DMS114 treated with DMSO at 0.1 percent for 48 hours (cell line): ENCODE measurements around the gene DMRT1.
A peak's percentile ranks its signal among the peaks of the same experiment; 100 is the strongest.
"Not testable (repeated sequence)": the region's sequence is repeated elsewhere in the genome, so short reads cannot be mapped to it uniquely, and the experiment has no call there.

Experiments used
- DNase-seq: peaks from one replicate; lab custom pipeline; 2025; ENCODE audit not compliant: unreplicated experiment; lab: John Stamatoyannopoulos, UW

The DMRT1 gene

DNA sequence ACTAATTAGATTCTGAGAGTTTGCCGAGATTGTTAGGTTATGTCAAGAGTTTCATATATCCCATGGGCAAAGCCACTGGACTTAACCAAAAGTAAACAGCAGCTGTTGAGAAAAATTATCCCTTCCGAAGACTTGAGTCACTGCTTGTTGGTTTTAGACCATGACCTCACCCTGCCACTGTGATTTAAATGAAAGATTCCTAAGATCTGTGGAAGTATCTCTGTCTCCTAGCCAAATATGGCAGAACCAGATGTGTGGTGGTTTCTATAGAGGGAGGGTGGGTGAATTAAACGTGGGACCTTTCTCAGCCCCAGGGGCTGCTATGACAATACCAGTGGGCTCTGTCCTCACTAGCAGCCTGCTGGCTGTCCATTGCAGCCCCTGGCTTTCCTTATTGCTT lies 154.3 kb downstream of the DMRT1 start:
- DNase-seq: no peak

DNA sequence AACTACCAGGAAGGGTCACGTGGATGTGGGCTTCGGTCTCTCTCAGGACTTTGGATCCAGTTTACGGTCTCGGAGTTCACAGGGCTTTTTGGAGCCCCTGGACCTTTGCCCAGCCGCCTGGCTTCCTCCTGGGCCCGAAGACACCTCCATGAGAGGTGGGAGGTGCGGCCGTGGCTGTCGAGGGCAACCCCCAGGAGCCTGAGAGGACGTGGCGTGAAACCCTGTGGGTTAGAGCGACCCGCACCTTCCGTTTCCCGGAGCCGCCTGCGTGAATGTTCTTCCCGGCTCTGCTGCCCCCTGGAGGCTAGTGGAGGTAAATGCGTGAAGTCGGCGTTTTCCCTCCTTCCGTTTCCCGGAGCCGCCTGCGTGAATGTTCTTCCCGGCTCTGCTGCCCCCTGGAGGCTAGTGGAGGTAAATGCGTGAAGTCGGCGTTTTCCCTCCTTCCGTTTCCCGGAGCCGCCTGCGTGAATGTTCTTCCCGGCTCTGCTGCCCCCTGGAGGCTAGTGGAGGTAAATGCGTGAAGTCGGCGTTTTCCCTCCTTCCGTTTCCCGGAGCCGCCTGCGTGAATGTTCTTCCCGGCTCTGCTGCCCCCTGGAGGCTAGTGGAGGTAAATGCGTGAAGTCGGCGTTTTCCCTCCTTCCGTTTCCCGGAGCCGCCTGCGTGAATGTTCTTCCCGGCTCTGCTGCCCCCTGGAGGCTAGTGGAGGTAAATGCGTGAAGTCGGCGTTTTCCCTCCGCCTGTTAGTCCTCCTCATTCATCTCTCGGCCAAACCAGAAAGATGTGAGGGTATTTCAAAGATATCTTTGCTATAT lies 157.0 kb downstream of the DMRT1 start:
- not testable (repeated sequence) for DNase-seq

DNA sequence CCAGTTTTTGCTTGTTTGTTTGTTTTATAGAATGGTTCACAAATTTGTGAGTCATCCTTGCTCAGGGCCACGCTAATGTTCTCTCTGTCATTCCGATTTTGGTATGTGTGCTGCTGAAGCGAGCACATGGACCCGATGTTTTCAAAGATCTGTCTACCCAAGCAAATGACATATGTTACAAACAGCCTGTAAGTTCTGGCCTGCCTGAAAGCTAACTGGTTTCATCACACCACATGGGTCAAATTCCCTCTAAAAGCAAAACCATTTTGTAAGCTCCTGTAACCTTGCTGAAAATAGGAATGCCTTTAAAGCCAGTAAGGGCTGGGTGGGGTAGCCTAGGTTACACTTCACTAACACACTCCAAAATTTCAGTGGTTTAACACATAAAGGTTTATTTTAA lies 160.3 kb downstream of the DMRT1 start:
- no peak for DNase-seq

DNA sequence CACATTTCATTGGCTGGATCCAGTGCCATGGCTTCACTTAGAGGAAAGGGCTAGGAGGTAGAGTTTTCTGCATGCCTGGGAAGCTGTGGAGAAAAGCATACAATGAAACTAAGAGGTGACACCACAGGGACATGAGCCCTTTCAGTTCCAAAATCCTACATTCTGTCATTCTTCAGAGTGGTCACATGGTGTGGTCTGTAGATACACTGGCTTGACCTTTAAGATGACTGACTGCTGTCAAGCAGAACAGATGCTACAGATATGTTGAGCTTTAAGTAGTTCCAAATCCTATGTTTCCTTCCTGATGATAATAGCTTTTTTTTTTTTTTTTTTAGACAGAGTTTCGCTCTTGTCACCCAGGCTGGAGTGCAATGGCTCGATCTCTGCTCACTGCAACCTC lies 161.2 kb downstream of the DMRT1 start:
- no peak for DNase-seq

DNA sequence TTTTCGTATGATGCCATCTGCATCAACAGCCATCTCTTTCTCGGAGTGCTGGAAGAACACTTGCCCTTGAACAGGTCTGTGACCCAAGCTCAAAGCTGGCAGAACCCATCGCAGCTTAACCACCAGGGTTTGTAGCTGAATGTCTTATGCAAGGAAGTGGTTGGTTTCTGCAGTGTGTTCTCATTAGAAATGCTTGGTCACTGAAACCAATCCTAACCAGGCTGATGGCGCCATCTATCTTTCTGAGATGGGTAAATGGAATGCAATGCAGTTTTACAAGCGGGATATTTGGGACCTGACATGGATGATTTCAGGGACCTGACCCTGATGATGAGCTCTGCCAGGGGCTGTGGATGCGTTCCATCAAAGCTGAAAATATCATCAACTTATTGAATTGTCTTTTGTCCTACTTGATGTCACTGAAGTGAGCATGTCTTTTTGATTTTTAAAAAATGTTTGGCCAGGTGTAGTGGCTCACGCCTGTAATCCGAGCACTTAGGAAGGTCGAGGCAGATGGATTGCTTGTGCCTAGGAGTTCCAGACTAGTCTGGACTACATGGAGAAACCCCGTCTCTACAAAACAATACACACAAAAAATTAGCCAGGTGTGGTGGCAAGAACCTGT lies 163.7 kb downstream of the DMRT1 start:
- peak; percentile 38 for DNase-seq

DNA sequence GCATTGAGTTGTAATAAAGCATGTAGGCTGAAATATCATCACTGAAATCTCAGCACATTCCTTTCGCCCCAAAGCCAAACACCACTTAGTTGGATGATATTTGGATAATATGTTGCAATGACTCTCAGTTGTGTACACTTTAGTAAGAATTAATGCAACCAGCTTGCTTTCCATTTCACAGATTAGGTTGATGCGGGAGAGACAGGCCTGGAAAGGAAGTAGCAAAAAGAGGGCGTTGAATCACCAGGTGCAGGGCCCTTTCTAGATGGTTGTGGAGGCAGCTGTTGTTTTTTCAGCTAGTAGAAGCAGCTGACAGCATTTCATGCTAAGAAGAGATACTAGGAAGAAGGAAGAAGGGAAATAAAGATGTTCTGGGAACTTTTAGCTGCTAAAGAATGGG lies 165.8 kb downstream of the DMRT1 start:
- DNase-seq: no peak

DNA sequence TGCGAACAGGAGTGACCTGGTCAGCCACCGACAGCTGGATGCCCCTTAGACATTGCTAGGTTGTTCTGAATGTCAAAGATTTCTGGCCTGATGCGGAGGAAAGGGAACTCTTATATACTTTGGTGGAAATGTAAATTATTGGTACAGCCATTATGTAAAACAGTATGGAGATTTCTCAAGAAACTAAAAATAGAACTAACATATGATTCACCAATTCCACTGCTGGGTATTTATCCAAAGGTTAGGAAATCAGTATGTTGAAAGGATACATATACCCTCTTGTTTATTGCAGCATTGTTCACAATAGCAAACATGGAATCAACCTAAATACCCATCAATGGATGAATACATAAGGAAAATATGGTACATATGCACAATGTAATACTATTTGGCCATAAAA lies 166.7 kb downstream of the DMRT1 start:
- DNase-seq: no peak

DNA sequence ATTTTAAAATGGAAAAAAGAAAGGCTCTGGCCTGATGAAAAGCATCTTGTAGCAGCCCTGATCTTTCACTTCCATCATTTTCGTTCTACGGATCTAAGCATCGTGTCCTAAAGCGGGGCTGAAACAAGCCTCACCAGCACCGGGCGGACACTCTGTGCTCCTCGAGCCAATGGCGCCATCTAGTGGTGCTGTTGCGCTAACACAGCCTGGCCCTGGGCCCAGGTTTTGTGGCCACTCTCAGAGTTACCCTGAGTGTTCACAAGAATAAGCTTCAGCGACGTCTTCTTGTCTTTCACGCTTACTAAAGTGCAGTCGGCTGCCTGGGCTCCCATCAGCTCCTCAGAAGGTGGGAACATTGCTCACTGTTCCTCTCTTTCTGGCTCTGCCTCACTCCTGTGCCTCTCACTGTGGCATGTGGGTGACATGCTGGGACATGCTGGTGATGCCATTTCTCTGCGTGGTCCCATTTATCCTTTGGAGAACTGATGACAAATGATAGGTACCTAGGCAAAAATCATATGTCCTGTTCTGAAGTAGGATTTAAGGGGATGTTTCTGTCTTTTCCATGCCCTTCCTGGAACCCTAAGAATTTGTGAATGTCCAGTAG lies 167.7 kb downstream of the DMRT1 start:
- peak; percentile 24 for DNase-seq

DNA sequence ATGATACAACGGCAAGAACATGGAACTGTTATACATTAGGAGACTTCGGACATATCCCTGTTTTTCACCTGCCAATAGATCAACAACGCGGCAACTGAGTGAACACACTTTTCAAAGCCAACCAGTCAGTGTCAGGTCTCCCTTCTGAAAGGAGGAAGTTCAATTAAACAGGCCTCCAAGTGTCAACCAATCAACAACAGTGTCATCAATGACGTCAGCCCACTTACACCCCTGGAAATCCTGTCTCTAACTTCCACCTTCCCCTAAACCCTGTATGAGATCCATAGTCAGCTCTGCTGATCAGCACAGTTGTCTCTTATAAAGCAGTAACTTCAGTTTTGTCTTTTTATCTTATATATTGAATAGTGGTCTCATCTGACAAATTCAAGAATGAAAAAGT lies 171.5 kb downstream of the DMRT1 start:
- DNase-seq: no peak

DNA sequence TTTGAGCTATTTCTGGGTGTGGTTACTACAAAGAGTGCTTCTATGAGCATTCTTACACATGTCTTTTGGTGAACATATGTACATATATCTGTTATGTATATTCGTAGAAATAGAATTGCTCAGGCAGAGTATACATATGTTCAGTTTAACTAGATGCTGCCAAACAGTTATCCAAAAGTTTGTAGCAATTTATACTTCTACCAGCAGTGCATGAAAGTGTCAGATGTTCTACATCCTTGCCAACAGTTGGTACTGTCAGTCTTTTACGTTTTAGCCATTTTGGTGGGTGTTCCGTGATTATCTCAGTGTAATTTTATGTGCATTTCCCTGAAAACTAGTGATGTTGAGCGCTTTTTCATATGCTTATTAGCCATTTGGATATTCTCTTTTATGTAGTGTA lies 172.7 kb downstream of the DMRT1 start:
- DNase-seq: no peak

DNA sequence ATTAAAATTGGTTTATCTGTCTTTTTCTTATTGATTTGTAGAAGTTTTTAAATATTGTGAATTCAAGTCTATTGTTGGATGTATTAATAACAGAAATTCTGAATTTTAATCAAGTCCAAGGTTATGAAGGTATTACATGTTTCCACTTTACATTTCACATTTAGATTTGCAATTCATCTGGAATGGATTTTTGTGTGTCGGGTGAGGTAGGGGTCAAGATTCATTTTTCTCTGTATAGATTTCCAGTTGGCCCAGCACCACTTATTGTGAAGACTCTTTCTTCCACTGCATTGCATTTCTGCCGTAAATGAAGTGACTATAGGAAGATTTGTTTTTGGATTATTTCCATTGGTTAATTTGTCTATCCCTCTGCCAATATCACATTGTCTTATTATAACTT lies 173.1 kb downstream of the DMRT1 start:
- DNase-seq: no peak

DNA sequence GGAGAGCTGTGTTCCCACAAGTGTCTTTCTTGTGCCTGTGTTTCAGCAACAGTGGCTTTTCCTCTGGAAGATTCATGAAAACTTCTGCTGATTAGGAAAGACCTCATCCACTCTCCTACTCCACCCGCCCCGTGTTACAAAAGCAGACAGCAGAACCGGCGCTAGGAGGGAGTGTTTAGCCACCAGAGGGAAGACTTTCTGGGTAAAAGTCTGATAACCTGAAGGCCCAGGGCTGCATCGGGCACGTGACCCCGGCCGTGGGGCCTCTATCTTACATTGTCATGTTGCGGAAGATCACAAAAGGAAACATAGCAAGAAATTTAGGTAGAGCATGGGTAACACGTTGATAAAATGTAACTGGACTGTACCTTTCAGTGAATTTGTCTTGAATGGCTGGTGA lies 176.6 kb downstream of the DMRT1 start:
- DNase-seq: no peak
